Fibroblast of the aortic adventitia (primary cell): Measurements from ENCODE around the gene CORO1C. TPM values are rescaled to one million over a fixed set of nuclear protein-coding genes. Genes with fewer than 3 reads are reported as not detected.

Source experiments
- DNase-seq: peaks from one replicate; pipeline ENCODE4 v3.0.0-alpha.2; 2010; ENCODE audit warnings: low read depth
- H3K4me3 ChIP-seq: 2 replicates; pipeline ENCODE4 v1.5.1; 2011; ENCODE audit warnings: low read depth, mild to moderate bottlenecking, control low read depth, low read length, moderate library complexity
- total RNA-seq: library from RNA; depleted of rRNA; stranded (reverse); fragments of >200 nt; gene quantifications from 2 replicates; pipeline ENCODE4 v1.2.3, GENCODE V29; 2012; ENCODE audit warnings: low replicate concordance
- TF ChIP-seq, protein P1 (sequence below): IDR thresholded peaks from 2 replicates; pipeline ENCODE4 v1.5.1; 2011; ENCODE audit warnings: mild to moderate bottlenecking, low read length, control low read depth, inconsistent platforms; ENCODE audit not compliant: insufficient read depth

The CORO1C gene
- total RNA-seq, 1 donor, result 202 TPM

DNA sequence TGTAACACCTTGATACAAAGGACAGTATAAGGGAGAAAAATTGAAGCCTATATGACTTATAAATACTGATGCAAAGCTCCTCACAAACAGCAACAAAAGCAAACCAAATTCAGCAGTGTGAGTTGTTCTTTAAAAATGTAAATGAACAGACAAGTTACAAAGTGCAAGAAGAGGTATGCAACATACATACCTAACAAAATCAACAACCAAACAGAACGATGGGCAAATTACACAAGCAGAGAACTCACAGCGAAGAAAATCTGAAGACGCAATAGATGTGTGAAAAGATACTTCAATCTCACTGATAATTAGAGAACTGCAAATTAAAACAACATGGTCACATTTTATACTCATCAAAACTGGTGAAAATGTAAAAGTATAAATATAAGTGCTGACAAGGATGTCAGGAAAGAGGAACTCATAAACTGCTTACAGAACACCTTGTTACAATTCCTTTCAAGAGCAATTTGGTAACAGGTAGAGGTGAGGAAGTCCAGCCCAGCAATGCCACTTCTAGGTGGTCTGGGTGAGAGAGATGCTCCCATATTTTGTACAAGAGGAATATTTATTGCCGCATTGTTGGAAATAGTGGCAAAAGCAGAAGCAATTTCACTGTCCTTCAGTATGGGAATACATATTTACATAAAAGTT, 47.3 kb downstream of the CORO1C start:
- TF ChIP-seq, protein P1, sequence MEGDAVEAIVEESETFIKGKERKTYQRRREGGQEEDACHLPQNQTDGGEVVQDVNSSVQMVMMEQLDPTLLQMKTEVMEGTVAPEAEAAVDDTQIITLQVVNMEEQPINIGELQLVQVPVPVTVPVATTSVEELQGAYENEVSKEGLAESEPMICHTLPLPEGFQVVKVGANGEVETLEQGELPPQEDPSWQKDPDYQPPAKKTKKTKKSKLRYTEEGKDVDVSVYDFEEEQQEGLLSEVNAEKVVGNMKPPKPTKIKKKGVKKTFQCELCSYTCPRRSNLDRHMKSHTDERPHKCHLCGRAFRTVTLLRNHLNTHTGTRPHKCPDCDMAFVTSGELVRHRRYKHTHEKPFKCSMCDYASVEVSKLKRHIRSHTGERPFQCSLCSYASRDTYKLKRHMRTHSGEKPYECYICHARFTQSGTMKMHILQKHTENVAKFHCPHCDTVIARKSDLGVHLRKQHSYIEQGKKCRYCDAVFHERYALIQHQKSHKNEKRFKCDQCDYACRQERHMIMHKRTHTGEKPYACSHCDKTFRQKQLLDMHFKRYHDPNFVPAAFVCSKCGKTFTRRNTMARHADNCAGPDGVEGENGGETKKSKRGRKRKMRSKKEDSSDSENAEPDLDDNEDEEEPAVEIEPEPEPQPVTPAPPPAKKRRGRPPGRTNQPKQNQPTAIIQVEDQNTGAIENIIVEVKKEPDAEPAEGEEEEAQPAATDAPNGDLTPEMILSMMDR, result no peak
- no peak for DNase-seq
- no peak overlapping the region for H3K4me3 ChIP-seq

DNA sequence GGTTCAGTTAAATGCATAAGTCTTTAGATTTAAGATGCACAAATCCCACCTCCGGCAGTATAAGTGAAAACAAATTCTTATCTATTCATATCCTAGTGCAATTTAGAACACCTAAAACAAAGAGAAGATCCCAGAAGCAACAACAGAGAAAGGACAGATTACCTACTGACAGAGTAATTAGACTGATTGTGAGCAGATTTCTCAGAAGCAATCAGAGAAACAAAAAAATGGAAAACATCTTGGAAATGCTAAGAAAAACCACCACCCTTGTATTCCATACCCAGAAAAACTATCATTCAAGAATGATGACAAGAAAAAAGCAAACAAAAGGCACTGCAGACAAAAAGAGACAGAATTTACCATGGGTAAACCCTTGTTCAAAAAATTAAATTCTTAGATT, 50.0 kb downstream of the CORO1C start:
- TF ChIP-seq, protein P1, result no peak
- DNase-seq, result no peak
- H3K4me3 ChIP-seq, result no peak overlapping the region

DNA sequence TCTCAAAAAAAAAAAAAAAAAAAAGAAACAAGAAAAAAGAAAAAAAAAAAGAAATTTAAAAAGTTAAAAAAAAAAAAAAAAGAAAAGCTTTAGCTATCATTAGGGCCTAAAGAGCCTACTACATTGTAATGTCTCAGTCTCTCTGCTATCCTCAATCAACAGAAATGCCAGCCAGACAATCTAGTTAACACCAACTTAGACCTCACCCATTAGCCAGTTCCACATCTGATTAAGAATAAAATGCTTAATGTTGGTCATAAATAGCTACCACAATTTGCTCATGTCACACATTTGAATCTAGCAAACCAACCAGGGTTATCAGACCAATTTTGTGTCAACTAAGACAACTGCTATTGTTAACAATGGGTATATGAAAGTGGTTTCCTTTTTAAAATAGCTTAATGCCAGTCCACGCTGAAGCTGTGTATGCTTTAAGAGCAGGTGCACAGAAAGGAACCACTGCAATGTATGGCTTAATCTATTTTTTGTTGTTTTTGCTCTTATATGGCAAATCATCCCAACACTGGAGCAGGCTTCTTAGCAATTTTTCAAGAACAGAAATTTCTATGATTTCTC, 52.1 kb downstream of the CORO1C start:
- H3K4me3 ChIP-seq, result no peak overlapping the region
- TF ChIP-seq, protein P1, result no peak
- no peak for DNase-seq

DNA sequence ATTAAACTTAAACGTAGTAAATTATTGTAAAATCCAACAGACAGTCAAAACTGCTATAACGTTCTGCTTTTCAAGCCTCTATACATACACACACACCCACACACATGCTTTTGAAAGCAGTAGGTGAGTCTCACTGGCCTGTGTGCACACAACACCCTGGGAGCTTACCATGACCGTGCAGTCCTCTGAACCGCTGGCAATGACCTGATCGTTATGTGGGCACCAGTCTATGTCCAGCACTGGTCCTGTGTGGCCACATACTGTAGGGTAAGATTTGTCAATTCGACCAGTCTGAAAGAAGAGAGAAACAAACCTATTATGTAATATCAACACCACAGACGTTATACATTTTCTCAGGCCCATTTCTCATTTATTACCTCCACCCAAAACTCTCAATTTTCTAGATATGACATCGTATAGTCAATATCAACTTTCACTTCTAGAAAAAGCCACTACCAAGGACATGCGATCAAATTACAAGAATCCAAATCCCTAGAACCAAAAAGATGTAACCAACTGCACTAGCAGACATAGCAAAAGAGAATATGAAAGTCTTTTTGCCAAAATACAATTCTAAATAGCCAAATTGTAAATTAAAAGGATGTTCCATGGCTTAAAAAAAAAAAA, 53.1 kb downstream of the CORO1C start:
- DNase-seq, result no peak
- TF ChIP-seq, protein P1, result no peak
- H3K4me3 ChIP-seq, result no peak overlapping the region

DNA sequence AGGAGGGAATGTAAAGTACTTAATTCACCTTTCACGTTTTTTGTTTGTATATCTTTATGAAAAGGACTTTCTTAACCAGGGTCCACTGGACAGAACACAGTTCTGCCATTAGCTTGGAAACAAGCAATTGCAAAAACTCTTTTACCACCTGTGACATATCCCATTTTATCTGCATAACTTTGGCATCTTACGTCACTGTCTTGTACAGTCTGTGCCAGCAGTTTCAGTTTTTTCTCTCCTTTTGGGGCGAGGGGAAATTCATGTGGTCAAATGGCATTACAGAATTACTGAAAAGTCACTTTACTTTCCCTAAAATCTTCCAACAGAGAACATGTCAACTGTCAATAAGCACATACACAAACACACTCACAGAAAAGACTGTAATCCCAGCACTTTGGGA, 53.9 kb downstream of the CORO1C start:
- no peak for DNase-seq
- TF ChIP-seq, protein P1, result no peak
- H3K4me3 ChIP-seq, result no peak overlapping the region

DNA sequence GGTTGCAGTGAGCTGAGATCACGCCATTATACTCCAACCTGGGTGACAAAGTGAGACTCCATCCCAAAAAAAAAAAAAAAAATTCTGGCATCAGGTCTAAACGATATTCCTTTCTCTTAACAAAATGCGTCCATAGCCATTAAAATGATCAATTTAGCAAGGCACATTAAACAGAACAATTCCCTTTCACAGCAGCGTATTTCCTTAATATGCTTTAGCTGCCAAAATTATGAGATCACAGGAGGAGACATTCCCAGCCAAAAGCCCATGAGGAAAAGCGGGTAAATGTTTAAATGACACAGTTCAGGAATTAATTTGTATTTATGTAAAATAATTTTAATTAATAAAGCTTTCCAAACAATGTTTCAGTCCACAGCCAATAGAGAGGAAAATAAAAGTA, 54.6 kb downstream of the CORO1C start:
- DNase-seq, result no peak
- TF ChIP-seq, protein P1, result no peak
- no peak overlapping the region for H3K4me3 ChIP-seq
